GM12878 (cell line): ENCODE measurements around the gene ADCY5. TPM values are rescaled to one million over a fixed set of nuclear protein-coding genes. Genes with fewer than 3 reads are reported as not detected.

Experiments
- ATAC-seq: fragments of 200-7000 bp; cut with Tn5 transposase; 3 replicates; pipeline ENCODE4 v1.9.1; 2020; ENCODE audit warnings: mild to moderate bottlenecking, moderate library complexity
- BruUV-seq: library from RNA; stranded (reverse); fragments of 400-500 nt; replicated peaks from 2 replicates; lab custom pipeline; 2021; lab: Mats Ljungman, UMichigan
- CTCF ChIA-PET: fragments of 300-600 bp; sonication (Branson Sonifier 250); formaldehyde crosslinking; extraction: SDS; loops from one replicate; lab custom pipeline; 2021; ENCODE audit warnings: inconsistent platforms; lab: Yijun Ruan, JAX
- POLR2A ChIA-PET: fragments of 350-600 bp; formaldehyde crosslinking; extraction: SDS; loops from one replicate; lab custom pipeline; 2021; ENCODE audit warnings: inconsistent platforms; lab: Charles Lee
- RAD21 ChIA-PET: fragments of 300-600 bp; sonication (Branson Sonifier 250); formaldehyde crosslinking; loops from one replicate; lab custom pipeline; 2023; ENCODE audit warnings: antibody characterized with exemption; ENCODE audit not compliant: unreplicated experiment; lab: Charles Lee
- SMC1A ChIA-PET: fragments of 300-600 bp; sonication (Branson Sonifier 250); formaldehyde crosslinking; loops from one replicate; lab custom pipeline; 2023; ENCODE audit not compliant: unreplicated experiment, uncharacterized antibody; lab: Charles Lee
- DNase-seq: peaks from one replicate; pipeline ENCODE4 v3.0.0-alpha.2; 2011; ENCODE audit warnings: low read depth, low spot score
- FAIRE-seq: peaks from 3 replicates; lab custom pipeline; 2011; peaks lifted over from hg19 to GRCh38; lab: Jason Lieb, UNC
- H2AFZ ChIP-seq: 2 replicates; pipeline ENCODE4 v1.6.0; 2011; ENCODE audit warnings: low read depth, low read length, control low read depth; ENCODE audit not compliant: control insufficient read depth
- H3K27ac ChIP-seq: 2 replicates; pipeline ENCODE4 v1.5.1; 2011; ENCODE audit warnings: control low read depth; ENCODE audit not compliant: control insufficient read depth, insufficient read depth
- H3K27me3 ChIP-seq, 2 experiments: replicated peaks in 1 of 2; 2 replicates each; pipeline versions ENCODE4 v1.6.0 to v1.6.1; 2011; ENCODE audit warnings: low read length in 1 of 2; ENCODE audit not compliant: control insufficient read depth in 2 of 2, insufficient read depth in 2 of 2
- H3K36me3 ChIP-seq, 2 experiments: 2 replicates each; pipeline ENCODE4 v1.5.1; 2011; ENCODE audit warnings: low read length in 1 of 2; ENCODE audit not compliant: control insufficient read depth in 2 of 2, insufficient read depth in 2 of 2
- H3K4me1 ChIP-seq: 2 replicates; pipeline ENCODE4 v1.6.1; 2011; ENCODE audit warnings: mild to moderate bottlenecking, low read length, moderate library complexity, mixed read lengths; ENCODE audit not compliant: control insufficient read depth, insufficient read depth
- H3K4me2 ChIP-seq: 2 replicates; pipeline ENCODE4 v1.6.0; 2011; ENCODE audit warnings: control low read depth; ENCODE audit not compliant: control insufficient read depth, insufficient read depth
- H3K4me3 ChIP-seq: fragments of 200-600 bp; sonication (generic); 2 replicates; pipeline ENCODE4 v1.5.1; 2016
- H3K79me2 ChIP-seq: 2 replicates; pipeline ENCODE4 v1.6.0; 2011; ENCODE audit warnings: low read length; ENCODE audit not compliant: control insufficient read depth, insufficient read depth
- H3K9ac ChIP-seq: 2 replicates; pipeline ENCODE4 v1.8.0; 2011; ENCODE audit warnings: low read length, control low read depth, mixed read lengths; ENCODE audit not compliant: control insufficient read depth, insufficient read depth
- H3K9me3 ChIP-seq: replicated peaks from 3 replicates; pipeline ENCODE4 v1.5.1; 2011; ENCODE audit warnings: mild to moderate bottlenecking, low read length; ENCODE audit not compliant: control insufficient read depth, insufficient read depth
- H4K20me1 ChIP-seq: 2 replicates; pipeline ENCODE4 v1.6.0; 2011; ENCODE audit not compliant: control insufficient read depth, insufficient read depth
- ATF7 ChIP-seq: fragments of 450-650 bp; IDR thresholded peaks from 2 replicates; pipeline ENCODE4 v1.6.1; 2016; ENCODE audit warnings: low read depth, mild to moderate bottlenecking
- BACH1 ChIP-seq: fragments of 450-650 bp; IDR thresholded peaks from 2 replicates; pipeline ENCODE4 v1.6.1; 2017; ENCODE audit warnings: mild to moderate bottlenecking, borderline replicate concordance
- BHLHE40 ChIP-seq, 2 experiments: fragments of 450-650 bp in 1 of 2; IDR thresholded peaks; 2 replicates each; pipeline ENCODE4 v1.6.1; 2011 to 2017; ENCODE audit warnings: low read depth in 2 of 2, borderline replicate concordance in 1 of 2, improper control_type of control experiment in 1 of 2, low read length in 1 of 2, mild to moderate bottlenecking in 1 of 2
- FOXM1 ChIP-seq: IDR thresholded peaks from 2 replicates; pipeline ENCODE4 v1.6.1; 2012; ENCODE audit warnings: low read depth, mild to moderate bottlenecking, inconsistent platforms, low read length, moderate library complexity
- IKZF2 ChIP-seq, 2 experiments: fragments of 450-650 bp; IDR thresholded peaks; 2 replicates each; pipeline ENCODE4 v1.6.1; 2017; ENCODE audit warnings: mild to moderate bottlenecking in 2 of 2, moderate library complexity in 2 of 2
- LARP7 ChIP-seq: fragments of 450-650 bp; IDR thresholded peaks from 2 replicates; pipeline ENCODE4 v1.6.1; 2017; ENCODE audit warnings: mild to moderate bottlenecking
- MYC ChIP-seq: IDR thresholded peaks from 2 replicates; pipeline ENCODE4 v1.6.1; 2011; ENCODE audit warnings: mild to moderate bottlenecking, low read length, moderate library complexity, inconsistent platforms; ENCODE audit not compliant: insufficient read depth, insufficient replicate concordance, insufficient read length, severe bottlenecking
- POU2F2 ChIP-seq: IDR thresholded peaks from 3 replicates; pipeline ENCODE4 v1.6.1; 2011; ENCODE audit warnings: low read depth, mild to moderate bottlenecking, low read length, borderline replicate concordance
- RAD21 ChIP-seq: IDR thresholded peaks from 2 replicates; pipeline ENCODE4 v1.6.1; 2011; ENCODE audit warnings: mild to moderate bottlenecking, low read depth, low read length, moderate library complexity; ENCODE audit not compliant: insufficient read depth
- RBBP5 ChIP-seq: fragments of 200-600 bp; sonication (generic); conservative IDR thresholded peaks from 2 replicates; pipeline ENCODE4 v1.6.1; 2016
- SMAD1 ChIP-seq: fragments of 450-650 bp; IDR thresholded peaks from 2 replicates; pipeline ENCODE4 v1.6.1; 2018; ENCODE audit warnings: mild to moderate bottlenecking, low read depth; ENCODE audit not compliant: partially characterized antibody
- SREBF1 ChIP-seq: IDR thresholded peaks from 2 replicates; pipeline ENCODE4 v1.6.1; 2012; ENCODE audit warnings: mild to moderate bottlenecking, low read length
- SUPT20H ChIP-seq: IDR thresholded peaks from 2 replicates; pipeline ENCODE4 v1.6.1; 2011; ENCODE audit warnings: low read depth, mild to moderate bottlenecking, low read length, moderate library complexity, borderline replicate concordance; ENCODE audit not compliant: control insufficient read depth
- TCF3 ChIP-seq: IDR thresholded peaks from 2 replicates; pipeline ENCODE4 v1.6.1; 2012; ENCODE audit warnings: low read depth, mild to moderate bottlenecking, low read length, borderline replicate concordance; ENCODE audit not compliant: insufficient read depth
- ZNF622 ChIP-seq: fragments of 450-650 bp; IDR thresholded peaks from 2 replicates; pipeline ENCODE4 v1.6.1; 2017; ENCODE audit warnings: mild to moderate bottlenecking, inconsistent platforms
- WGBS: methylation state at CpG from one replicate; pipeline ENCODE4 v1.1.6; 2016; ENCODE audit warnings: low lambda C conversion rate; ENCODE audit not compliant: insufficient replicate concordance, insufficient coverage; ENCODE audit errors: missing lambda C conversion rate; 5-methylcytosine and 5-hydroxymethylcytosine counted together
- in situ Hi-C: fragments of 300-500 bp; cut with MboI; formaldehyde crosslinking; loops from 9 replicates; pipeline ENCODE4 v1.14.3; 2018; ENCODE audit warnings: mixed read lengths
- intact Hi-C: fragments of 100-400 bp; cut with micrococcal nuclease; formaldehyde crosslinking; loops from one replicate; pipeline ENCODE4 v1.14.2; 2022; ENCODE audit not compliant: unreplicated experiment
- polyA plus RNA-seq, 11 experiments: library from polyadenylated mRNA; depleted of rRNA in 4 of 11; unstranded in 6 of 11; stranded (reverse) in 5 of 11; fragments of >200 nt; fragmentation: Nextera tagmentation in 4 of 11; fragmentation: Illumina TruSeq in 1 of 11; extraction: Ambion mirVana in 4 of 11; extraction: Trizol in 1 of 11; gene quantifications; 1 replicate in 1 of 11; 2 replicates in 10 of 11; pipeline versions ENCODE4 v1.2.1 to v1.2.3, GENCODE V29; 2011 to 2016; ENCODE audit warnings: inconsistent platforms in 2 of 11, missing spikeins in 2 of 11, low read depth in 1 of 11
- total RNA-seq, 4 experiments: library from RNA; depleted of rRNA in 3 of 4; stranded (reverse); fragments of >200 nt in 3 of 4; fragmentation: Illumina TruSeq in 1 of 4; extraction: Trizol in 1 of 4; gene quantifications; 2 replicates each; pipeline versions ENCODE4 v1.2.1 to v1.2.3, GENCODE V29; 2013 to 2021
- TF ChIP-seq, protein P1 (sequence below): fragments of 450-650 bp; IDR thresholded peaks from 2 replicates; pipeline ENCODE4 v1.6.1; 2018; ENCODE audit warnings: borderline replicate concordance, mild to moderate bottlenecking; ENCODE audit not compliant: partially characterized antibody
- TF ChIP-seq, protein P2 (sequence below): fragments of 450-650 bp; IDR thresholded peaks from 2 replicates; pipeline ENCODE4 v1.6.1; 2017; ENCODE audit warnings: low read depth, mild to moderate bottlenecking, moderate library complexity
- TF ChIP-seq, protein P3 (sequence below): fragments of 150-350 bp; IDR thresholded peaks from 2 replicates; pipeline ENCODE4 v1.6.1; 2016; ENCODE audit warnings: low read depth, low read length

The ADCY5 gene
- total and polyA plus RNA-seq, 10 of the 15 experiments (the other 5 are each of a cell fraction or from before 2014, with no cell fraction given), result under 0.01 to 0.24 (median 0.02) TPM; not detected in 4

DNA sequence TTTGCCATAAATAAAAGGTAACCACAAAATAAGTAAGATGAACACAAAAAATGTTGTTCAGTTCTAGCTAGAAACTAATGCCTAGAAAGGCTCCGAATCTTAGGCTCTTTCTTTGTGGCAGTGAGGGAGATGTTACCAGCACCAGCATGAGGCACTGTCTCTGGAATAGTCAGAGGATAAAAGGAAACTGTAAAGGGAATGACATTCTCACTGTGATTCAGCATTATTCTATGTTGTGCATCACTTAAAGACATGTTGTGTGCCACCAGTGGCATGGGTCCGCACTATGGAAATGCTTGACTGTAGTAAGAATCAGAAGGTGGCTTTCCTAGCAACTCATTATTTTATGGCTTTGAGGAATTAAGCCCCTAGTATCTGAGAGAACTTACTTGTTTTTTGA is 176.3 kb downstream of the ADCY5 start:
- Histone ChIP-seq H4K20me1 (no peaks in the 10 kb centered on the region), H3K4me1 (no peaks in the 10 kb centered on the region), H3K27me3 (no peaks in the 10 kb centered on the region), H3K36me3 (no peaks in the 10 kb centered on the region), H3K9me3 (no peaks in the 10 kb centered on the region), H3K79me2 (no peaks in the 10 kb centered on the region), H3K9ac (no peak overlapping the region), H2AFZ (no peak overlapping the region), H3K4me2 (no peak overlapping the region), H3K4me3 (no peak overlapping the region), H3K27ac (no peak overlapping the region)
- in situ Hi-C loops (no loop called here), intact Hi-C loops (no loop called here)
- BruUV-seq, result no TSS peak
- CTCF ChIA-PET, result no interaction called here
- DNase-seq, result no peak
- SMC1A ChIA-PET, result no interaction called here
- POLR2A ChIA-PET, result interaction anchor here (1.0 kb wide), 1 partner anchor 16 kb away, joined by 7 read pairs; no protein-coding TSS in a partner anchor
- no peak for ATAC-seq
- RAD21 ChIA-PET, result no interaction called here
- WGBS, result 100% methylated on average over 2 of the region's 2 CpGs
- no peak for FAIRE-seq
- no peak for TF ChIP-seq POU2F2
- TF ChIP-seq MYC, result no peak
- no peak for TF ChIP-seq SUPT20H
- no peak for TF ChIP-seq LARP7
- TF ChIP-seq BHLHE40 (IDR thresholded peaks at IDR 0.05; ENCODE audit: borderline replicate concordance in 1 of 2, low read depth in 2 of 2, low read length in 1 of 2), result no peak
- TF ChIP-seq RBBP5, result no peak
- TF ChIP-seq SMAD1, result no peak
- TF ChIP-seq IKZF2 (IDR thresholded peaks at IDR 0.05), result no peak
- TF ChIP-seq SREBF1, result no peak
- TF ChIP-seq BACH1, result no peak
- TF ChIP-seq, protein P1, sequence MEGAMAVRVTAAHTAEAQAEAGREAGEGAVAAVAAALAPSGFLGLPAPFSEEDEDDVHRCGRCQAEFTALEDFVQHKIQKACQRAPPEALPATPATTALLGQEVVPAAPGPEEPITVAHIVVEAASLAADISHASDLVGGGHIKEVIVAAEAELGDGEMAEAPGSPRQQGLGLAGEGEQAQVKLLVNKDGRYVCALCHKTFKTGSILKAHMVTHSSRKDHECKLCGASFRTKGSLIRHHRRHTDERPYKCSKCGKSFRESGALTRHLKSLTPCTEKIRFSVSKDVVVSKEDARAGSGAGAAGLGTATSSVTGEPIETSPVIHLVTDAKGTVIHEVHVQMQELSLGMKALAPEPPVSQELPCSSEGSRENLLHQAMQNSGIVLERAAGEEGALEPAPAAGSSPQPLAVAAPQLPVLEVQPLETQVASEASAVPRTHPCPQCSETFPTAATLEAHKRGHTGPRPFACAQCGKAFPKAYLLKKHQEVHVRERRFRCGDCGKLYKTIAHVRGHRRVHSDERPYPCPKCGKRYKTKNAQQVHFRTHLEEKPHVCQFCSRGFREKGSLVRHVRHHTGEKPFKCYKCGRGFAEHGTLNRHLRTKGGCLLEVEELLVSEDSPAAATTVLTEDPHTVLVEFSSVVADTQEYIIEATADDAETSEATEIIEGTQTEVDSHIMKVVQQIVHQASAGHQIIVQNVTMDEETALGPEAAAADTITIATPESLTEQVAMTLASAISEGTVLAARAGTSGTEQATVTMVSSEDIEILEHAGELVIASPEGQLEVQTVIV, result no peak
- no peak for TF ChIP-seq TCF3
- TF ChIP-seq, protein P2, sequence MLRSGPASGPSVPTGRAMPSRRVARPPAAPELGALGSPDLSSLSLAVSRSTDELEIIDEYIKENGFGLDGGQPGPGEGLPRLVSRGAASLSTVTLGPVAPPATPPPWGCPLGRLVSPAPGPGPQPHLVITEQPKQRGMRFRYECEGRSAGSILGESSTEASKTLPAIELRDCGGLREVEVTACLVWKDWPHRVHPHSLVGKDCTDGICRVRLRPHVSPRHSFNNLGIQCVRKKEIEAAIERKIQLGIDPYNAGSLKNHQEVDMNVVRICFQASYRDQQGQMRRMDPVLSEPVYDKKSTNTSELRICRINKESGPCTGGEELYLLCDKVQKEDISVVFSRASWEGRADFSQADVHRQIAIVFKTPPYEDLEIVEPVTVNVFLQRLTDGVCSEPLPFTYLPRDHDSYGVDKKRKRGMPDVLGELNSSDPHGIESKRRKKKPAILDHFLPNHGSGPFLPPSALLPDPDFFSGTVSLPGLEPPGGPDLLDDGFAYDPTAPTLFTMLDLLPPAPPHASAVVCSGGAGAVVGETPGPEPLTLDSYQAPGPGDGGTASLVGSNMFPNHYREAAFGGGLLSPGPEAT, result no peak
- TF ChIP-seq, protein P3, sequence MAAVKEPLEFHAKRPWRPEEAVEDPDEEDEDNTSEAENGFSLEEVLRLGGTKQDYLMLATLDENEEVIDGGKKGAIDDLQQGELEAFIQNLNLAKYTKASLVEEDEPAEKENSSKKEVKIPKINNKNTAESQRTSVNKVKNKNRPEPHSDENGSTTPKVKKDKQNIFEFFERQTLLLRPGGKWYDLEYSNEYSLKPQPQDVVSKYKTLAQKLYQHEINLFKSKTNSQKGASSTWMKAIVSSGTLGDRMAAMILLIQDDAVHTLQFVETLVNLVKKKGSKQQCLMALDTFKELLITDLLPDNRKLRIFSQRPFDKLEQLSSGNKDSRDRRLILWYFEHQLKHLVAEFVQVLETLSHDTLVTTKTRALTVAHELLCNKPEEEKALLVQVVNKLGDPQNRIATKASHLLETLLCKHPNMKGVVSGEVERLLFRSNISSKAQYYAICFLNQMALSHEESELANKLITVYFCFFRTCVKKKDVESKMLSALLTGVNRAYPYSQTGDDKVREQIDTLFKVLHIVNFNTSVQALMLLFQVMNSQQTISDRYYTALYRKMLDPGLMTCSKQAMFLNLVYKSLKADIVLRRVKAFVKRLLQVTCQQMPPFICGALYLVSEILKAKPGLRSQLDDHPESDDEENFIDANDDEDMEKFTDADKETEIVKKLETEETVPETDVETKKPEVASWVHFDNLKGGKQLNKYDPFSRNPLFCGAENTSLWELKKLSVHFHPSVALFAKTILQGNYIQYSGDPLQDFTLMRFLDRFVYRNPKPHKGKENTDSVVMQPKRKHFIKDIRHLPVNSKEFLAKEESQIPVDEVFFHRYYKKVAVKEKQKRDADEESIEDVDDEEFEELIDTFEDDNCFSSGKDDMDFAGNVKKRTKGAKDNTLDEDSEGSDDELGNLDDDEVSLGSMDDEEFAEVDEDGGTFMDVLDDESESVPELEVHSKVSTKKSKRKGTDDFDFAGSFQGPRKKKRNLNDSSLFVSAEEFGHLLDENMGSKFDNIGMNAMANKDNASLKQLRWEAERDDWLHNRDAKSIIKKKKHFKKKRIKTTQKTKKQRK, result no peak
- no peak for TF ChIP-seq FOXM1
- TF ChIP-seq ZNF622, result no peak
- no peak for TF ChIP-seq RAD21
- no peak for TF ChIP-seq ATF7
